Stimulated activated CD8-positive, alpha-beta memory T cell treated with anti-CD3 and anti-CD28 coated beads, Interleukin-12 subunit alpha, Interleukin-12 subunit beta, amount 100 ng/mL, for 4 hours (primary cell): ENCODE measurements around the gene TSPAN9.

Experiments used
- DNase-seq: peaks from one replicate; pipeline ENCODE4 v3.0.0-alpha.2; 2020; ENCODE audit warnings: low read depth

TSPAN9 gene

DNA sequence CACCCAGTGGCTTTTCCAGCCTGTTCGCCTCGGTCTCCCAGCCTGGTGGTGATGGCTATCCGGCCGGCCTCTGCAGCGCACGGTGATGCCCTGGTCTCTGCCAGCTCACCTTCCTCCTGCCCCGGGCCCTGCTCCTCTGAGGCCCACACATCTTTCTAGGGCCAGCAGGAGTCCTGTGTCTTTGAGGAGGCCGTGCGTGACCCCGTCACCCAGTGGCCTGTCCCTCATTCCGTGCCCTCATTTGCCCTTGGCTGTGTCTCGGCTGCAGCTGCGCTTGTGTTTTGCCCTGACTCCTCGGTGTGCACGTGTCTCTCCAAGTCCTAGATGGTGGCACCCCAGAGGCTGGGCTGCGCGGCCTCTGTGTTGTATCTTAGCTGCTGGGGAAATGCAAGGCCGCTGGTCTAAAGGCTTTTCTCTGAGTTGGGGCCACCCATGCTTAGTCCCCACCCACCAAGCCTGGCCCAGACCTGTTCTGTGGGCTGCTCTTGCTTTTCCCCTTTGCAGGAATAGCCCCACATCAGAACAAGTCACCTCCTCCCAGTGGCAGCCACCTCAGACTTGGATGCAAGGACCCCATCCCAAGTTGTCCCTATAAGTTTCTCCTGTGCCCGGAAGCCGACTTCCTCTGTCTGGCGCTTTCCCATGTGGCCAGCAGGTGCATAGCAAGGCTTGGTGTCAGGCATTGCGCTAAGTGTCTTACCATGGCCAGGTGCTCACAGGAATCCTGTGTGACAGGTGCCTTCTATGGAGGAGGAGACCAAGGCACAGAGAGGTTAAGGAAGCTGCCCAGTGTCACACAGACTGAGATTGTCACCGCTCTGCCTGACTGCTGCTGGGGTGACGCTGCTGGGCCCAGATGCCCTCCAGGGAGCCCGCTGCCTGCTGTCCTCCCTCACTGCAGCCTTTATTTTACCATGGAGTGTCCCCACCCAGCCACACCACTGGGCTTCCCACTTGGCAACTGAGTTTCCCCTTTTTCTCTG, 64.5 kb downstream of the TSPAN9 start:
- DNase-seq: no peak

GRCh38 chr12:3142386-3142785, 65.2 kb downstream of the TSPAN9 start:
- no peak for DNase-seq

GRCh38 chr12:3144495-3144894, 67.3 kb downstream of the TSPAN9 start:
- no peak for DNase-seq

GRCh38 chr12:3145033-3145432, 67.9 kb downstream of the TSPAN9 start:
- DNase-seq: no peak

DNA sequence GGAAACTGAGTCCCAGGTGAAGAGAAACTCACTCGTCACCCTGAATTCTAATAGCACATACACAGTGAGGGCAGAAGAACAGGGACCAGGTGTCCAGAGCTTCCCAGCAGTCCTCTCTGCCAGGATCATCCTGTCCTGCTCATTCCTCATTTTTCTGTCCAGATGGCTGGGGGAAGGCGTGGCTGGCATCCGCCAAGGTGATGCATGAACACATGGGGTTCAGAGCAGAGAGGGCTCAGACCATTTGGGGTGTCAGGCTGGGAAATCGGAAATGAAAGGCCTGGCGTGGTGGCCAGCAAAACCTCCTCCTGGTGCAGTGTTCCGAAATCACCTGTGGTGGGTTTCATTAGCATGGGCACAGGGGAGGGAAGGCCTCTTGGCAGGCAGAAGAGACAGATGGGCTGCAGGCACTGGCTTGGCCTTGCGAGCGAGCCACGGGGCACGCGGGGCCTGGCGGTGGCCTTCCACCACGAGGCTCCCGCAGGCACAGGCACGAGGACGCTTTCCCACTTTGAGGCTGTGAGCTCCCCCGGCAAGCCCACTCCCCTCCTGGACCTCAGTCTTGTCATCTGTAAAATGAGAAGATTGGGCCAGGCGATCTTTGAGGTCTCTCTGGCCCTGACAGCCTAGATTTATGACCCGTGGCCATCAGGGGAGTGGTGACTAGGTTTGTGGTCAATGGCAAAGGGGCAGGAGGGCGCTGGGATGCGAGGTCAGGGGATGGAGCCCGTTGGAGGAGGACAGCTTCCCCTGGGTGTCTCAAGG, 68.5 kb downstream of the TSPAN9 start:
- no peak for DNase-seq

DNA sequence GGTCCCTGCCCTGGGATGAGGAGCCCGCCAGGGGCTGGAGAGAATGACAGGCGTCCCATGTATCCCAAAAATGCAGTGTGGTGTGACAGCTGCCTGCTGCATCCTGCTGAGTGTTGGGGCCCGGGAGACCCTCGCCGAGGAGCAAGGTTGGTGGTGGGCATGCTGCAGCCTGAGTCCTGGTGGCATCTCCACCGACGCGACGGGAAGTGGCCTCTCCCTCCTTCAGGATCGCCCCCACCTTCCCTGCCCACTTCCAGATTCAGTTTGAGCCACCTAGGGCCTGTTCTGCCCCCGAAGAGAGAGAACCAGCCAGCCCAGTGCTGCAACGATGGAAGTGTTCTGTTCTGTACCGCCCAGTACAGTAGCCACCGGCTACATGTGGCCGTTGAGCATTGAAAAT, 70.1 kb downstream of the TSPAN9 start:
- DNase-seq: no peak

GRCh38 chr12:3148366-3149000, 71.3 kb downstream of the TSPAN9 start:
- no peak for DNase-seq

- no peak for DNase-seq
These were observed 72.5 kb downstream of the TSPAN9 start for GRCh38 chr12:3149515-3150307.

- DNase-seq: no peak
These were observed 73.1 kb downstream of the TSPAN9 start for GRCh38 chr12:3150308-3150670.

DNA sequence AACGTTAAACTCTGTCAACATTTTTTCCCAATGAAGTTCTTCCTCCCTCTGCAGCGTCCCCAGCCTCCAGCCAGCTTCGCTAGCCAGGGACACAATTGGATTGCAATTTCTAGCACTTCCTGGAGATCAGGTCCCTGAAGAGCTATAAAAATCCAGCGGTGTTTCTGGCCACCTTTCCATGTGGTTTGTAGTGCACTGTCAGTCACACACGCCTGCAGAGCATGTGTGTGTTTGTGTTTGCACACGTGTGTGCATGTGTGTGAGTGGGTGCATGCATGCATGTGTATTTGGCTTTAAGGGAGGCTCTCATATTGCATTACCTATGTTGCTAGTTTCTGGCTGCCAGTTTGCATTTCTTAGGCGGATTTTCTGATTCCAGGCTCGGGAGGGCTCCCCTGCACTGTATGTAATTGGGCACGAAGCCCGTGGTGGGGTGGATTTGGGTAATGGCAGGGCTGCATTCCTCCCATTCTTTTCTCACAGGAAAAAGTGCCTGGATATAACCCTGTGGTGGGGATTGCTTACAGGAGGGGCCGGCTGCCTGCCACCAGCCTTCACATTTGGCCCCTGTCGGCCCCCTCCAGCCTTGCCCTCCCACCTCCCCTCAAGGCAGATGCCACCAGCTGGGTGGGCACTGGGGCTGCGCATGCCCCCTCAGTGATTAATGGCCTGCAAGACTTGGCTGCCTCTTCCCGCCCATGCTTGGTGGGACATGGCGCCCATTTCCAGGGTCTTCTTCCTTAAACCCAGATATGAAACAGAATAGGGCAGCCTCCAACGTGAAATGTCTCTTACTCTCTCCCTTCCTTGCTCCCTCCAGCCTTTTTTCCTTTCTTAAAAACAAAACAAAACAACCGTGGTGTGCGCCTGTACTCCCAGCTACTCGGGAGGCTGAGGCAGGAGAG, 74.0 kb downstream of the TSPAN9 start:
- no peak for DNase-seq

- no peak for DNase-seq
These were observed 74.9 kb downstream of the TSPAN9 start for GRCh38 chr12:3152011-3152511.

DNA sequence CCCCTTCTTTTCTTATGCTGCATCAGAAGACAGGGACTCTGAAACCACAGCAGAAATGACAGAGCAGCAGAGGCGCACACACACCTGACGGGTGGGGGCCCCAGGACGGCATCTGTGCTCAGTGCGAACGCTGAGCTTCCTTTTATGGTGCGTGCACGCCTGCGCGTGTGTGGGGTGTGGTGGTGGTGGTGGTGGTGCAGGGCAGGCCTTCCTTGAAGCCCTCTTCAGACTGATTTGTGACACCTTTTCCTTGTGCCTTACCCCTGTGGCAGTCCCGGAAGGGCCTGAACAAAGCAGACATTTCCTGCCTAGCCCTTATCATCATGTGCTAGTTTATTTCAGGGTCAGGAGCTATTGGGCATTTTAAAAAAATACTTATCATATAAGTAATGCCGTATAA, 75.7 kb downstream of the TSPAN9 start:
- DNase-seq: no peak

- no peak for DNase-seq
These were observed 76.8 kb downstream of the TSPAN9 start for GRCh38 chr12:3154006-3154405.

GRCh38 chr12:3155702-3156370, 78.7 kb downstream of the TSPAN9 start:
- no peak for DNase-seq

DNA sequence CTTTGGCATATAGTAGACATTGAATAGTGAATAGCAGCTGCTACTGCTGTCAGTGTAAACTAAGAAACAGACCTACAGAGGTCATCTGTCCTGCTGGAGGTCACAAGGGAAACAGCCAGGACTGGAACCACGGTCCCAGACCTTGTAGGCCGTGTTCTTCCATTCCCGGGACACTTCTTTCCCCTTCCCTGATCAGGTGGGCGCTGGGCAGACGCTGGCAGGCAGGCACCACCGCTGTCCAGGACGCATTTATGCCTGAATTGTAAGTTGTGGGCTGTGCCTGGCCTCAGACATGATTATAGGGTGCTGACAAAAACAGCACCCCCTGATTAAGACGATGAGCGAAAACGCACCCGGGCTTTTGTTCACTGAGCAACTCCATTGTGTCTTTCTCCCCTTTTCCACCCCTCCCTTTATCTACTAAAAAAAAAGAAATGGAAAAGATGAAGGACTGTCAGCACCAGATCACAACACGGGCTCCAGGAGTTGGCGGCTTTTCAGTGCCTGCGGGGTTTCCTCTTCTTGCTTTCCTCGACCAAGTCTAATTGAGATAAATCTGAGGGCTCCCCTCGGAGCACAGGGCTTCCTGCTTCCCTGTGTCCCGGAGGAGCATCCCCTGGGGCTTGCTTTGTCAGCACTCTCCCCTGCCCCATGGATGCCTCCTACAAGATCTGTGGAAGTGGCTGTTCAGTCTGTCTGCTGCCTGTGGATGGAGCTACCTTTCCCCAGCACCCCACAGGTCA, 80.6 kb downstream of the TSPAN9 start:
- DNase-seq: no peak

DNA sequence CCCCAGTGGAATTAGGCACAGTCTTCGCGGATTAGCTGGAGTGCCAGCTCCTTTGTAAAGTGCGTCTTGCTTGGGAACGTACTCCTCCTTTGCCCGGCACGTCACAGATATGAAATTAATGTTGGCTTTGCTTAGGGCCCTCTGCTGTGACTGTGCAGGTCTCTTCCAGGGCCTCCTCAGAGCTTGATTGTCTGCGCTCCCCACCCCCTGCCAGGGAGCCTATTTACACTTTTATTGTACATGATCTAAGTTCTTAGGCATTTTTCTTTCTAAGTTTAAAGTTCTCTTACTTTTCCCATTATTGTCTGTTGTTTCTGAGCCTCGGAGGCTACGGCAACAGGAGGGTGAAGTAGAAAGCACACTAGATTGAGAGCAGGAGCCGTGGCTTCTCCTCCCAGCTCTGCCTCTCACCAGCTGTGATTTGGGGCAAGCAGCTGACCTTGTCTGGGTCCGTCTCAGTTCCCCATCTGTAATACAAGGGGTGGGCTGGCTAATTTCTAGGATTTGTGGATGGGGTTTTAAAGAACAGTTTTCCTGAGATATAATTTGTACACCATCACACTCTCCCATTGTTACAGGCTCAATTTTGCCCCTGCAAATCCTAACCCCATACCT, 81.8 kb downstream of the TSPAN9 start:
- DNase-seq: no peak

DNA sequence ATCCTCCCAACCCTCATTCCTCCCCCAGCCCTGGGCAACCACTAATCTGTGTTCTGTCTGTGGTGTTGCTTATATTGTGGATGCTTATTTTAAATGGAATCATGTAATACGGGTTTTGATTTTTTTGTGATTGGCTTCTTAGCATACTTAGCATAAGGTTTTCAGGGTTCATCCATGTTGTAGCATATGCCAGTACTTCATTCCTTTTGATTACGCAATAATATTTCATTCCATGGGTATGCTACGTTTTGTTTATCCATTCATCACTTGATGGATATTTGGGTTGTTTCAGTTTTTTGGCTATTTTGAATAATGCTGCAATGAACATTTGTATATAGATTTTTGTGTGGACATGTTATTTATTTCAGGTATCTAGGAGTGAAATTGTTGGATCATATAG, 82.9 kb downstream of the TSPAN9 start:
- no peak for DNase-seq

- no peak for DNase-seq
These were observed 84.7 kb downstream of the TSPAN9 start for GRCh38 chr12:3161861-3162260.
